Activated CD4-positive, alpha-beta T cell treated with anti-CD3 and anti-CD28 coated beads for 4 hours (primary cell): Measurements from ENCODE around the gene ZNF764.

Experiments used
- DNase-seq, 2 donors: peaks; one replicate each; pipeline ENCODE4 v3.0.0-alpha.2; 2020

Gene ZNF764

DNA sequence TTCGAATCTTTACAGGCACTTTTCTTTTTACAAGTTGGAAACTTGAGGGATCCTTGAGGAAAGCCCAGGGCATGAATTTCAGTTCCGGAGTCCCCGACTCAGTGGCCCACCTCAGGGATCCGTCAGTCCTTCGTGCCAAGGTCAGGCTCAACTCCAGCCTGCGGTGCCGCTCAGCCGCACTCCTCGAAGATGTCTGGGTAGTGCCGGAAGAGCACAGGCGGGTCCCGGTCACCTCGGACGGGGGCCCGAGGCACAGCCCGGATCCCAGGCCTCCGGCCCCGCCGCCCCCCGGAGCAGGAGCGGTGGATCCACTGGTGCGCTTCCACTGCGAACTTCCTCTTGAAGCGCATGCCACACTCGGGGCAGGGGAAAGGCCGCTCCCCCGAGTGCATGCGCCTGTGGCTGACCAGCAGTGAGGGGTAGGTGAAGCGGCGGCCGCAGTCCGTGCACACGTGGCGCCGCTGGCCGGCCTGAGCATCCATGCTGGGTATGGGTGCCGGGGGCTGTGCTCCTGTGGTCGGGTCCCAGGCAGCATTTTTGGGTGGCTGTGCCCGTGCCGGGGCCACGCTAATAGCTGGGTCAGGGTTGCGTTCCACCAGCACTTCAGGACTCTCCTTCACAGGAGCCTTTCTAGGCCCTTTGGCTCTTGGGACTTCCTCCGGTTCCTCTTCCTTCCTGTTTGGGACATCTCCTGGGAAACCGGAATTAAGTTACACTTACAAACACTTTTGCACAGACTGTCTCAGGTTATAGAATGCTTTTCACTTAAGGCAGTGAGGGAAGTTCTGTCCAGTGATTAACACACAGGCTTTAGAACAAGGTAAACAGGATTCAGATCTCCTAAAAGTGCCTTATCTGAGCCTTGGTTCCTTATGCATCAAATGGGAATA lies 11.8 kb upstream of the ZNF764 start:
- DNase-seq, result no peak

DNA sequence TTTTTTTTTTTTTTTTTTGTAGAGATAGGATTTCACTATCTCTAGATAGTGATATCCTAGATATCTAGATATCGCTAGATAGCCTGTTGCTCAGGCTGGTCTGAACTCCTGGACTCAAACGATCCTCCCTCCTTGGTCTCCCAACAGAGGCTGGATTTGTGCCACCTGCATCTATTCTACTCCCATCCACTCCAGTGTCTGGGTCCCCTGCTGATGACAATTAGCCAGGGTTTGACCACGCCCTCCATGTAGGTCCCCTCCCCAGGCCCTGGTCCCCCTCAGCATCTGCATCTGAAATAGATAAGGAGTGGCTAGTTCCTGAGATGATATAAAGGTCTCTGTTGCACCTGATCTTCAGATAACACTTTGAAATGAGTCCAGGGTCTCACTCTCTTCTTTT lies 11.1 kb upstream of the ZNF764 start:
- DNase-seq, result no peak

DNA sequence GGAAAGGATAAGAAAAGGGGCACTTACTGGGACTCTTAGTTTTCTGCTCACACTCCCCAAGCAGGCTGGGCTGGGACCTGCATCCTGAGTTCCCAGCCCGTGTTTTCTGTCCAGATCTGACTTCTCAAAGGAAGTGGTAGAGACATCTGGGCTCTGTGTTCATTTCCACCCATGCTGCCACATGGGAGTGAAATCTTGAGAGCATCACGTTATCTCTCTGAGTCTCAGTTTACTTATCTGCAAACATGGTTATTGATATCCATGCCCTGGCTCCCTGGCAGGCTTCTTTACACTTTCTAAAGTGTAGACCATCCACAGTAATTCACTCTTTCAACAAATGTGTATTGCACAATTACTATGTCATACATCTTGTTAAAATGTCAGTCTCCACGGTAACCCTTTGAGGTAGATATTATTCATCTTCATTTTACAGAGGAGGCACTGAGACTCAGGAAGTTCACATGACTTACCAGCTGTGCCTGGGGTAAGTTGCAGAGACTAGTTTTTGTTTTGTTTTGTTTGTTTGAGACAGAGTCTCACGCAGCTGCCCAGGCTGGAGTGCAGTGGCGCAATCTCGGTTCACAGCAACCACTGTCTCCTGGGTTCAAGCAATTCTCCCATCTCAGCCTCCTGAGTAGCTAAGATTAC lies 9.9 kb upstream of the ZNF764 start:
- DNase-seq, result peak; percentile 49 to 50

DNA sequence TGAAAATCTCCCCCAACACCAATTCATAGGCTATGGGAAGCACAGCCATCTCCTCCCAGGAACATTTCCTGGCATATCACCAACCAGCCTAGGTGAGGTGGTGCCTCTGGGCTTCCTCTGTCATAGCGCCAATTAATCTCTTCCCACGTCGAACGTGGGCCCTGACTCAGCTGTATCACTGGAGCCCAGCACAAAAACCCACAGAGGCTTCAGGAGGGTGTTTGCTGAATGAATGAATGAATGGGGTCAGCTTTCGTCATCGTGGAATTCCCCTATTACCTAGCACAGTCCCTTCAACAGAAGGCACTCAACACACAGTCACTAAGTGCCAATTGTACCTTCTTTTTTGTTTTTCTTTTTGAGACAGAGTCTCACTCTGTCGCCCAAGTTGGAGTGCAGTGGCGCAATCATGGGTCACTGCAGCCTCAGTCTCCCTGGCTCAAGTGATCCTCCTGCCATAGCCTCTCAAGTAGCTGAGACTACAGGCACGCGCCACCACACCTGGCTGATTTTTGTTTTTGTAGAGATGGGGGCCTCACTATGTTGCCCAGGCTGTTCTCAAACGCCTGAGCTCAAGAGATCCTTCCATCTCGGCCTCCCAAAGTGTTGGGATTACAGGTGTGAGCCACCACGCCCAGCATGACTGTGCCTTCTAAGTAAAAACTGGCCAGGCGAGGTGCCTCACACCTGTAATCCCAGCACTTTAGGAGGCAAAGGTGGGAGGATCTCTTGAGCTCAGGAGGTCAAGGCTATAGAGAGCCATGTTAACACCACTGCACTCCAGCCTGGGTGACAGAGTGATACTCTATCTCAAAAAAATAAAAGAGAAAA lies 9.2 kb upstream of the ZNF764 start:
- DNase-seq, result peak; percentile 72 to 76

DNA sequence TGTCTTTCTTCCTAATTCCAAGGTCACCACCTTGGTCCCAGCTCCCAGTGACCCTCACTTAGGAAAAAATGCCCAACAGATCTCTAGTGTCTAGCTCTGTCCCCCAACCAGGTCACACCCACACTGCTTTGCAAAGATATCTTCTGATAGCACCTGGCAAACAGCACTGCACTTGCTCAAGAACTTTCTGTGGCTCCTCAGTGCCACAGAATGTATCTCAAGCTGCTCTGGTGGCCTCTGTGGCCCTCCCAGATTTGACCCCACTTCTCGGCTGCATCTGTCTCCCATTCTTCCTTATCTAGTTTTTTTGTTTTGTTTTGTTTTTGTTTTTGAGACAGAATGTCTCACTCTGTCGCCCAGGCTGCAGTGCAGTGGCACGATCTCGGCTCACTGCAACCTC lies 8.4 kb upstream of the ZNF764 start:
- DNase-seq, result no peak

DNA sequence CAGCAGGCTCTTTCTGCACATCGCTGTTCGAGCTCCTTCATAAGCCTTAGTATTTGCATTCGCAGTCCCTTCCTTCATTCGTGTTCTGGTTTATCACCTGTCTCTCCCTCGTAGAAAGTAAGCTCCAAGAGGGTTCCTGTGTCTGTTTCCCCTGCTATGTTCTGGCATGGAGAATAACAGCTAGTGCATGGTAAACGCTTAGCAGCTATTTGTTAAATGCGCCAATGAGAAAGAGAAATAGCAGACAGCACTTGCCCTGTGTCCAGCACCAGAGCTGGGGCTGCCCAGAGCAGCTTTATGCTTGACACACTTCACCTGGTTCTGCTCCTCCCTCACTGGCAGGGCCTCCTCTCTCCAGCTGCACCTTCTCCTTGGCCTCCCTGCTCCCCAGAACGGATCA lies 7.8 kb upstream of the ZNF764 start:
- no peak for DNase-seq

DNA sequence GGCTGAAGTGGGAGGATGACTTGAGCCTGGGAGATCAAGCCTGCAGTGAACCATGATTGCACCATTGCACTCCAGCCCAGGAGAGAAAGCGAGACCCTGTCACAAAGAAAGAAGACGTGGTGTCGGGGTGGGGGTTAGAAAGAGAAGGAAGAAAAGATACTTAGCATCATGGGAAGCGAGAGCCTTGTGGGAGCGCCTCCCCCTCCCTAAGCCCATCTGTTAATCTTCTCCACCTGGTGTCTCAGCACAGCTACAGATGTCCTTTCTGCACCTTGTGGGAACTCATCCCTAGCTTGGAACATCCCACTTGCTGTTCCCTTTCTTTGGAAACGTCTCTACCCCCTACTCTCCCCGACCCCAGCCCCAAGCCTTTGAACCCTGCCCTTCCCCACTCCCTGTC lies 7.4 kb upstream of the ZNF764 start:
- no peak for DNase-seq

DNA sequence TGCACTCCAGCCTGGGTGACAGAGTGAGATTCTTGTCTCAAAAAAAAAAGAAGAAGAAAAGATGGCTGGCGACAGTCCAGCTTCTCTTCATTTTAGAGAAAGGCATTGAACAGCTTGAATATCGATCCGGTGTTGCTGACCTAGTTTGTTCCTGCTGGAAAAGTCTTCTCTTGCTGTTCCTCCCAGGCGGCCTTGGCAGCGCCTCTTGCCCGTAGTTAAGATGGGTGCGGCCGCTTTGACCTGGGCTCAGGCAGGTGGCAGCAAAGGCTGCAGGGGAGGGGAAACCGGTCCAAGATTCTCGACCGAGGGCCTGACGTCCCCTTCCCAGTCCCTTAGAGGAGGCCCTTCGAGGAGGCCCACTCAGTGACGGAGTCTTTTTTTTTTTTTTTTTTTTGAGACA lies 3.8 kb upstream of the ZNF764 start:
- no peak for DNase-seq

DNA sequence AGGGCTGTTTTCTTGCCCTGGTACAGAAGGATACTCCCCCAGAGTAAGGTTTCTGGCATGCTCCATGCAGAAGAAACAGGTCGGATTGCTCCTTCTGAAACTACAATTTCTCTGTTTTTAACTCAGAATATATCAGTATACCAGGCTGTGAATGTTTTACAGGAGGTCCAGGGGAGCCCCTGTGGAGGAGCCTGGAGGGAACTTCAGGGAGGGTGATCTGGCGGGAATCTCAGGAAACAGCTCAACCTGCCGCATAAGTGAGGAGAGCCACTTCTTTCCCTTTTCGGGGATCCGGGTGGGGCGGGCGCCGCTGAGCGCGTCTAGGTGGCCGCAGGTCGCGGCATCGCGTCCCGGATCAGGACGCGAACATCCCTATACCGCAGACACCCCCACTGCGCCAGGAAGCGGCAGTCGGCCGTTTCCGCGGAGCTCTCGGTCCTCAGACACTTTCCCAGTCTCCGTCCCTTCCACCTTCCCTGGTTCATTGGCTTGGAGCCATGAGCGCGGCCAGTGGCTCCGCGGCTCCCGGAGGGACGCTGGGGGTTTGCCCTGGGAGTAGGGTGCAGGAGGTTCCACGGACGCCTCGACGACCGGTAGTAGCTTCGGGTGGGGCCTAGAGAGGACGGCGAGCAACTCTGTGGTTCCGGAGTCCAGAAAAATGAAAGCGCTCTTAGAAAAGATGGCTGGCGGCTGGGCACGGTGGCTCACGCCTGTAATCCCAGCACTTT lies 3.1 kb upstream of the ZNF764 start:
- DNase-seq, result peak in 1 of 2 donors; percentile 16

DNA sequence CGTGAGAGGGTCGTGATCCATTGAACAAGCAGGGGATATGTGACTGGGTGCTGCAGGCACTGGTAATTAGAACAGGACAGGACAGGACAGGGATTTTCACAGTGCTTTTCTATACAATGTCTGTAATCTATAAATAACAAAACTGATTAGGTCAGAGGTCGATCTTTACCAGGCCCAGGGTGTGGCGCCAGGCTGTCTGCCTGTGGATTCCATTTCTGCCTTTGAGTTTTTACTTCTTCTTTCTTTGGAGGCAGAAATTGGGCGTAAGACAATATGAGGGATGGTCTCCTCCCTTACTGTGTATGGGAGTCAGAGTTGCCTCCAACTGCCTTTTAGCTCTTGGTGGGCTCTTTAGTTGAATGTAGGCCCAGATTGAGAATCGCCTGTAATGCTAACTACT lies 1.5 kb upstream of the ZNF764 start:
- no peak for DNase-seq

DNA sequence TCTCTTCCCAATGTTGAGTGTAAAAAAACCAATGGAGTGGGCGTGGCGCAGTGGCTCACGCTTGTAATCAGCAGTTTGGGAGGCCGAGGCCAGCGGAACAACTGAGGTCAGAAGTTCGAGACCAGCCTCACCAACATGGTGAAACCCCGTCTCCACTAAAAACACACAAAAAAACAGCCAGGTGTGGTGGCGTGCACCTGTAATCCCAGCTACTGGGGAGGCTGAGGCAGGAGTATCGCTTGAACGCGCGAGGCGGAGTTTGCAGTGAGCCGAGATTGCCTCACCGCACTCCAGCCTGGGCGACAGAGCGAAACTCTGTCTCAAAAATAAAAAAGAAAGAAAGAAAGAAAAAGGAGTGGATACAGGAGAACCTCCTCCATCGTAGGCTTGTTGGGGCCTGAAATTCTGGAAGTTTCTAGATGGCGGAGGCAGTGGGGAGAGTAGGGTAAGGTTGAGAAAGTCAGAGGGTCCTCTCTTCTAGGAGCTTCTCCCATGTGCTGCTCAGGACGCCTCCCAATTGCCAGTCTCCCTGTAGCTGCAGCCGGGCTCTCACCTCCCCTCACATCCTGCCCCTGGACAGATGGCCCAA lies 709 bp upstream of the ZNF764 start:
- DNase-seq, result no peak

DNA sequence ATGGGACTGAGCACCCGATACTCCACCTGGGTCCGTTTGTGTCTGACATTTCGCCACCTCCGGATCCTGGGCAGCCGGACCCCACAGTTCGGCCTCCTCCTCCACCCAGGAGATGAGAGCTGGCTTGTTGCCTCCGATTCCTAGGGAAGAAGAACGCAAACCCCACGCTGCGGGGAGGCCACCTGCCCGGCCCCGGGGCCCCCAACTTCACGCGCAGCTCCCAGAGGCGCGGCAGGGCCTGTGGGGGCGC lies 542 bp downstream of the ZNF764 start:
- DNase-seq, result no peak

DNA sequence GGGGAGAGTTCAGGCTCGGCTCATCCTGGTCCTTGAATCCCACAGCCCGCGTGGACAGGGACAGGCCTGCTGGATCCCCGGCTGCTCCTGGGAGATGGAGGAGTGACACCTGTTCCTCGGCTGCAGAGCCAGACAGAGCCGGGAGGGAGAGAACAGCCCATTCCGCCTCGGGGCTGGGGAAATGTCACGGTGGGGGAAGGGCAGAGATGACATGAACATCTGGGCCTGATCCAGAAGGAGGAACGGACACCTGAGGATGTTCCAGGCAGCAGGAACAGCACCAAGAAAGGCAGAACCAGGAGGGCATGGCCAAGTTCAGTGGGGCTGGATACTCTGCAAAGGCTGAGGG lies 2.1 kb downstream of the ZNF764 start:
- no peak for DNase-seq

DNA sequence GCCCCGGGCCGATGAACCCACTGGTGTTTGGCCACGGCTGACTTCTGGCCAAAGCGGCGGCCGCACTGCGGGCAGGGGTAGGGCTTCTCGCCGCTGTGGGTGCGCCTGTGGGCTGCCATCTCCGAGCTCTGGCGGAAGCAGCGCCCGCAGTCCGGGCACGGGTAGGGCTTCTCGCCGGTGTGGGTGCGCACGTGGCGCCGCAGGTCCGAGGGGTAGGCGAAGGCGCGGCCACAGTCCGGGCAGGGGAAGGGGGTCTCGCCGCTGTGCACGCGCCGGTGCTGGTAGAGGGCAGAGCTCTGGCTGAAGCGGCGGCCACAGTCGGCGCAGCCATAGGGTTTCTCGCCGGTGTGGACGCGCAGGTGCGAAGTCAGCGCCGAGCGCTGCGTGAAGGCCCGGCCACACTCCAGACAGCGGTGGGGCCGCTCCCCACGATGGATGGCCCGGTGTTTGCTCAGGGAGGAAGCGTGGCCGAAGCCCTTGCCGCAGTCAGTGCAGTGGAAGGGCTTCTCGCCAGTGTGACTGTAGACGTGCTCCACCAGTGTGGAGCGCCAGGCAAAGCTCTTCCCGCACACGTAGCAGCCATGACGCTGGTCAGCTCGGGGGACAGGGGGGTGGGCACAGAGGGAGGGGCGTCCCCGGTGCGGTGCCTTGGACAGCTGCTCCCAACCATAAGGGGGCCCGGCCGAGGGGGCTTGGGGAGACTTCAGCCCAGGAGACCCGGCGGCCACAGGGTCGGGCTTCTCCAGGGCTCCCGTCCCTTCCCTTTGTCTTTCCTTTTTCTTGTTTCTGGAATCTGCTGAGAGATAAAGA lies 2.7 kb downstream of the ZNF764 start:
- DNase-seq, result no peak

DNA sequence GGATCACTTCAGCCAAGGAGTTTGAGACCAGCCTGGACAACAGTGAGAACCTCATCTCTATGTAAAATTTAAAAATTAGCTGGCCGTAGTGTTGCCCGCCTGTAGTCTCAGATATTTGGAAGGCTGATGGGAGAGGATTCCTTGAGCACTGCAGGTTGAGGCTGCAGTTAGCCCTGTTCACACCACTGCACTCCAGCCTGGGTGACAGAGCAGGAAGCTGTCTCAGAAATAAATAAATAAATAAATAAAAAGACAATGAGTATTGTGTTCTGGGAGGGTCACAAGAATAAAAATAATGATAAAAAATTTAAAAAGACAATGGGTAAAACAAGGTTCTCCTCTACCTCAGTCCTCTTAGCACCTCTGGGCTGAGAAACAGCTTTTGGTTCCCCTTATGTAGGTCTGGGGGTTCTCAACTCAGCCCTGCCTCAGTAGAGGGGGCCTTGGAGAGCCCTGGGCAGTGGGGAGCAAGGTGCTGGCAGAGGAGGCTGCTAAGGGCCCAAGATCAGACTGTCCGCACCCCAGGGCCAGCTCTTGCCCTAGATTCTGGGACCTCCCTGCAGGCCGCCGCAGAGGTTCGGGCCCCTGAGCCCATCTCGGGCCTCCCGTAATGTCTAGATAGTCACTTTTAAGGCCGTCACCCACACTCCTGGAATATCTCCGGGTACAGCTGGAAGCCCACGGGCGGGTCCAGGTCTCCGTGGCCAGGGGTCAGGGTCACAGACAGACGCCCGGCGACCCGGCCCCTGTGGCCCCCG lies 3.4 kb downstream of the ZNF764 start:
- no peak for DNase-seq

DNA sequence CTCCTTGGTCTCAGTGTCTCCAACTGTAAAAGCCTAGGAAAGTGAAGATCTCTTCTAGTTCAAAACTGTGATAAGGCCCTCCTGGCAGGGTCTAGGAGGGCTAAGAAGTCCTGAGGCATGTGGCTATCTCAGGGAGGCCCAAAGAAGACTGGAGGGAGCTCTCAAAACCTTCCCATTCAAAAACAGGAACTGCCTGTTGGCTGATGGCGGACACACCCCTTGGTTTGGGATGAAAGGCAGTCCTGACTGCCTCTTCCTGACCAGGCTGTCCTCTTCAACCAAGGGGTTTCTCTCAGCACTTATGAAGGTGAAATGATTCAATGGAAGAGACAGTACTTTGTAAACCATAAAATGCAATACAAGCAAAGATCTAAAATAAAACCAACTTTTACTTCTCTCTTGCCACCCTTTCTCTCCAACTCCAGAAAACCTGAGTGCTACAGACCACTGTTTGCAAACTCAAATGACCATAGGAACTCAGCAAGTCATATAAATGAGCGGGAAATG lies 4.7 kb downstream of the ZNF764 start:
- no peak for DNase-seq

DNA sequence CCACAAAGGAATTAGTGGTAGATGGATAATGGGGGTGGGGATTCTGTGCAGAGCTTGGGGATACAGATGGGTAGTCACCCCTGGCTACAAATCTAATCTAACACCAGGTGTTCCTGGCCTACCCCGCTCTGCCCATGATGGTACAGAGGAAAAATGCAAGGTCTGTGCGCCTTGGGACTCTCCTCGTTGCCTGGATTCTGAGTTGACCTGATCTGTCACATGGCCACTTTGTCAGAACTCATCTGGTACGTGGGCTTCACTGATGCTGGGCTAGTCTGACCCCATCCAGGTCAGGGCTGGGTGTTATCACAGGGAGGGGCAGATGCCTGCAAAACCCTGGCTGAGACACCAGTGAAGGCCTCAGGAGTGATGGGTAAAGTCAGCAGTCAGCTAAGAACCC lies 5.2 kb downstream of the ZNF764 start:
- no peak for DNase-seq

DNA sequence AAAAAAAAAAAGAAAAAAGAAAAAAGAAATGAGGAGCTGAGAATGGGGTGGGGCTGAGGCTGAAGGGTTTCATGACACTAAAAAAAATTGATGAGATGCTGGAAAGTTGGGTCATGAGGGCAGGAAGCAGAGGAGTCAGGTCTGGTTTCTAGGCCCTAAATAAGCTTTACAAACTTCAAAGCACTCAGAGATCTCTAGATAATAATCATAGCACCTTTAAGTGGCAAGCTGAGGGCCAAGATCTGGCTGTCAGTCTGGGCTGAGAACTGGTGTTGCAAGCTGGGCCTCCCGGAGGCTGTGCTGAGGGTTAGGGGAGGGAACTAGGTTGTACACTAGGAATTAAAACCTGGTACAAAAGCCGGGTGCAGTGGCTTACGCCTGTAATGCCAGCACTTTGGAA lies 6.4 kb downstream of the ZNF764 start:
- peak; percentile 58 to 65 for DNase-seq

DNA sequence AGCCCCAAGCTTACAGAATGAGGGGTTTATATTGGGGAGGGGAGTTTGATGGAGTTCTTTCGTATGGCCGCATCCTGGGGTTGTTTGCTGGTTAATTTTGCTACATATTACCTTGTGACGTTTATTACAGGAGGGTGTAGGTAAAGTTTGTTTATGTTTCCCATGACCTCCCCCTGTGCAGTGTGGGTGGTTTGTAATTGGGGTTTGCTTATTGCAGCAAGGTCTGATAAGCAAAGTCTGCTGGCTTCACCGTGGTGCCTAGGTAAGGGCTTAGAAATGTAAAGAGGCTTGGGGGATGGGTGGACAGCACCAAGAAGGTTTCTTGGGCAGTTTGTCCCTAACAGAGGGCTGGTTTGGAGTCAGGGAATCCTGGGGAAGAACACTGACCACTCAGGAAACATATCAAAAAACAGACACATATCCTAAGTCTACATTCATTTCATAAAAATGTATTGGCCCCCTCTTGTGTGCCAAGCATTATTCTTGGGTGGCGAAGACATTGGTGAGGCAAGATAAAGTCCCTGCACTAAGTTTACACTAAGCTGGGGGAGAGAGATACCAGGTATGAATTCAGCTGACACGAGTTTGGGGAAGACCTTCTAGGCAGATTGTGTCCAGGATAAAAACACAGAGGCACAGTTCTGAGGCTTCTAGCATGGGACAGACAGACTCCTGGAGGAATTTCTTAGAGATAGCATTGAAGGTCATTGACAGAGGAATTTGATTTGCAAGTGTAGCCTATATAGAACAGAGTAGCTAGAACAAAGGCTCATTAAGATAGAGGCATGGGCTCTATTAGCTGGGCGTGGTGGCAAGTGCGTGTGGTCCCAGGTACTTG lies 9.5 kb downstream of the ZNF764 start:
- no peak for DNase-seq

DNA sequence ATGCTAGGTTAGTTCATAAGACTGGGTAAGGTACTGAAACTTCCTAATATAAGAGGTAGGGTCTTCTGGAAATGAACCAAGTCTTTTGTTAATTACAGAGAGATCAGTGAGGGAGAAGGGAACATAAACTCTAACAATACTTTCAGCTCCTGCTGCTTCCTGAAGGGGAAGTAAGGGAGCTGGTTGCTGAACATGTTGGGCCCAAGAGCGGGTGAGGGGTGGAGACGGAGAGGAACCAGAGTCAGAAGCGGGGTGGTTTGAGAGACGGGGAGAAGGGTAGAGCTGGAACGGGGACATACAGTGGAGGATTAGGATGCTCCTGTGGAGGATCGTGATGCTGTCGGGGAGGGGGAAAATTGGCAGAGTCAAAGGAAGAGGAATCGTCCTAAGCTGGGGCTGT lies 12.1 kb downstream of the ZNF764 start:
- no peak for DNase-seq
